PC-9 (cell line): ENCODE data around the gene ASCL2. TPM values are rescaled to one million over a fixed set of nuclear protein-coding genes. Genes with fewer than 3 reads are reported as not detected.

Experiments
- BruUV-seq: library from RNA; stranded (reverse); fragments of 400-500 nt; replicated peaks from 2 replicates; lab custom pipeline; 2021; lab: Mats Ljungman, UMichigan
- CTCF ChIA-PET: fragments of 300-600 bp; sonication (Branson Sonifier 250); formaldehyde crosslinking; loops from one replicate; lab custom pipeline; 2022; ENCODE audit warnings: antibody characterized with exemption; lab: Charles Lee
- POLR2A ChIA-PET: fragments of 300-600 bp; sonication (Branson Sonifier 250); formaldehyde crosslinking; loops from one replicate; lab custom pipeline; 2022; ENCODE audit warnings: antibody characterized with exemption; ENCODE audit not compliant: unreplicated experiment; lab: Charles Lee
- DNase-seq, 2 experiments: peaks; one replicate each; pipeline versions ENCODE4 v3.0.0 to v3.0.0-alpha.2; 2015 to 2022; ENCODE audit warnings: mixed read lengths in 1 of 2
- H2AFZ ChIP-seq: fragments of 200-600 bp; sonication (generic); 2 replicates; pipeline ENCODE4 v1.8.1; 2017; ENCODE audit warnings: antibody characterized with exemption
- H3F3A ChIP-seq: fragments of 200-600 bp; sonication (generic); 2 replicates; pipeline ENCODE4 v1.8.1; 2017; ENCODE audit warnings: antibody characterized with exemption, mild to moderate bottlenecking, low read depth; ENCODE audit not compliant: insufficient read depth
- H3K27ac ChIP-seq: fragments of 200-600 bp; sonication (generic); 2 replicates; pipeline ENCODE4 v1.6.1; 2016; ENCODE audit warnings: mixed run types
- H3K27me3 ChIP-seq: fragments of 200-600 bp; sonication (generic); 2 replicates; pipeline ENCODE4 v1.6.1; 2016; ENCODE audit warnings: low read depth, mixed run types; ENCODE audit not compliant: insufficient read depth
- H3K36me3 ChIP-seq: fragments of 200-600 bp; sonication (generic); 2 replicates; pipeline ENCODE4 v1.6.1; 2016; ENCODE audit warnings: low read depth, mixed run types
- H3K4me1 ChIP-seq: fragments of 200-600 bp; sonication (generic); replicated peaks from 2 replicates; pipeline ENCODE4 v1.6.1; 2016; ENCODE audit warnings: mixed run types; ENCODE audit not compliant: insufficient read depth
- H3K4me2 ChIP-seq: fragments of 200-600 bp; sonication (generic); 2 replicates; pipeline ENCODE4 v1.6.1; 2017; ENCODE audit warnings: mixed run types
- H3K4me3 ChIP-seq: fragments of 200-600 bp; sonication (generic); 2 replicates; pipeline ENCODE4 v1.6.1; 2016; ENCODE audit warnings: mixed run types
- H3K79me2 ChIP-seq: fragments of 200-600 bp; sonication (generic); 2 replicates; pipeline ENCODE4 v1.6.1; 2017; ENCODE audit warnings: low read depth, mixed run types
- H3K9me2 ChIP-seq: fragments of 200-600 bp; sonication (generic); 2 replicates; pipeline ENCODE4 v1.8.1; 2017; ENCODE audit warnings: mild to moderate bottlenecking; ENCODE audit not compliant: insufficient read depth
- H3K9me3 ChIP-seq: fragments of 200-600 bp; sonication (generic); 2 replicates; pipeline ENCODE4 v1.8.1; 2016; ENCODE audit warnings: low read depth; ENCODE audit not compliant: insufficient read depth
- H4K20me1 ChIP-seq: fragments of 200-600 bp; sonication (generic); 2 replicates; pipeline ENCODE4 v1.8.1; 2017; ENCODE audit not compliant: insufficient read depth
- CTCF ChIP-seq: fragments of 200-600 bp; sonication (generic); conservative IDR thresholded peaks from 2 replicates; pipeline ENCODE4 v1.6.1; 2017; ENCODE audit warnings: mixed run types, antibody characterized with exemption, mild to moderate bottlenecking, moderate library complexity
- EZH2 ChIP-seq: fragments of 200-600 bp; sonication (generic); IDR thresholded peaks from 2 replicates; pipeline ENCODE4 v1.8.0; 2017; ENCODE audit warnings: antibody characterized with exemption, low read depth
- intact Hi-C: fragments of 100-400 bp; cut with micrococcal nuclease; formaldehyde crosslinking; loops from one replicate; pipeline ENCODE4 v1.10.0; 2022; ENCODE audit not compliant: unreplicated experiment
- total RNA-seq: library from RNA; stranded (reverse); gene quantifications from 2 replicates; pipeline ENCODE4 v1.2.3, GENCODE V29; 2021

The ASCL2 gene
- total RNA-seq, 1 experiment from 2014 or later, result not detected

- no peaks in the 10 kb centered on the region for H3K36me3 ChIP-seq
Measured at GRCh38 chr11:2273311-2273710, 2.9 kb upstream of the ASCL2 start.

GRCh38 chr11:2272946-2273280, 2.5 kb upstream of the ASCL2 start:
- Histone ChIP-seq H3K4me3 (no peak overlapping the region), H3K27me3 (no peaks in the 10 kb centered on the region), H3K4me2 (no peak overlapping the region), H3K36me3 (no peaks in the 10 kb centered on the region), H3K79me2 (no peaks in the 10 kb centered on the region), H3K4me1 (0 out of 2 replicates have a peak, but pooled peaks cover 6% of the 10 kb centered on the region), H3K9me3 (no peaks in the 10 kb centered on the region), H3F3A (peaks cover 7% of the 10 kb centered on the region), H3K27ac (no peak overlapping the region), H2AFZ (no peak overlapping the region), H4K20me1 (no peaks in the 10 kb centered on the region), H3K9me2 (no peaks in the 10 kb centered on the region)
- no peak for DNase-seq
- CTCF ChIA-PET, result no interaction called here
- POLR2A ChIA-PET, result no interaction called here
- no TSS peak for BruUV-seq
- no peak for TF ChIP-seq CTCF
- TF ChIP-seq EZH2, result no peak
- intact Hi-C loops, result no loop called here

More at GRCh38 chr11:2273311-2273710, 2.9 kb upstream of the ASCL2 start:
- DNase-seq, result no peak
- no peak overlapping the region for H2AFZ ChIP-seq
- intact Hi-C loops, result no loop called here
- H3K4me1 ChIP-seq, result 0 out of 2 replicates have a peak, but pooled peaks cover 6% of the 10 kb centered on the region
- ChIA-PET POLR2A (no interaction called here), CTCF (no interaction called here)
- no TSS peak for BruUV-seq
- H4K20me1 ChIP-seq, result no peaks in the 10 kb centered on the region
- H3K9me2 ChIP-seq, result no peaks in the 10 kb centered on the region
- H3K27ac ChIP-seq, result no peak overlapping the region
- H3K27me3 ChIP-seq, result no peaks in the 10 kb centered on the region
- TF ChIP-seq CTCF (no peak), EZH2 (no peak)
- no peak overlapping the region for H3K4me2 ChIP-seq
- peaks cover 4% of the 10 kb centered on the region for H3F3A ChIP-seq
- no peaks in the 10 kb centered on the region for H3K79me2 ChIP-seq
- no peaks in the 10 kb centered on the region for H3K9me3 ChIP-seq
- no peak overlapping the region for H3K4me3 ChIP-seq

GRCh38 chr11:2272228-2272945, 2.0 kb upstream of the ASCL2 start:
- Histone ChIP-seq H3K27ac (no peak overlapping the region), H4K20me1 (no peaks in the 10 kb centered on the region), H3K4me3 (no peak overlapping the region), H3K9me2 (no peaks in the 10 kb centered on the region), H3K4me1 (0 out of 2 replicates have a peak, but pooled peaks cover 6% of the 10 kb centered on the region), H3K27me3 (no peaks in the 10 kb centered on the region), H3K79me2 (no peaks in the 10 kb centered on the region), H3F3A (peaks cover 7% of the 10 kb centered on the region), H2AFZ (no peak overlapping the region), H3K9me3 (no peaks in the 10 kb centered on the region), H3K36me3 (no peaks in the 10 kb centered on the region), H3K4me2 (no peak overlapping the region)
- no peak for TF ChIP-seq EZH2
- no peak for TF ChIP-seq CTCF
- POLR2A ChIA-PET, result no interaction called here
- DNase-seq, result no peak
- CTCF ChIA-PET, result no interaction called here
- no TSS peak for BruUV-seq
- intact Hi-C loops, result no loop called here
